Retinal pigment epithelial cell (primary cell): ENCODE results near the gene EMP2.
A peak's percentile ranks its signal among the peaks of the same experiment; 100 is the strongest.

Experiments
- DNase-seq: peaks from one replicate; pipeline ENCODE4 v3.0.0-alpha.2; 2010; ENCODE audit warnings: low read depth
- H3K4me3 ChIP-seq: 2 replicates; pipeline ENCODE4 v1.5.1; 2011; ENCODE audit warnings: mild to moderate bottlenecking, low read length, control low read depth, moderate library complexity
- TF ChIP-seq, protein P1 (sequence below): conservative IDR thresholded peaks from 2 replicates; pipeline ENCODE4 v1.5.1; 2011; ENCODE audit warnings: low read depth, low read length, control low read depth, inconsistent platforms

The EMP2 gene

DNA sequence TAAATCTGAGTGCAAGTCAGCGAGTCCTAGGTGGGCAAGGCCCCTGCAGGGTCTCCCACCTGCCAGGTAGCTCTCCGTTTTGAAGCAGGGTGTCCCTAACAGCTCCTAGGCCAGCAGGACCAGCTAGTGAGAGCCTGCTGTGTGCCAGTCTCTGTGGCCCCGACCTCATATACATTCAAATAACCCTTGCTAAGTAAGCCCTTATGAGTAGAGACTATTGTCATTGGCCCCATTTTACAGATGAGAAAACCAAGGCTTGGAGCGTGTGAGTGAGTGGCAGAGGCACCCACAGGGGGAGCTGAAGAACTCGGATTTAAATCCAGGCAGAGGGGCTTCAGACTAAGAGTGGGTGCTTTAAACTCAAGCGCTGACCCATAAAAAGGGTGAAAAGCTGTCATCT is 39.7 kb upstream of the EMP2 start:
- TF ChIP-seq, protein P1, sequence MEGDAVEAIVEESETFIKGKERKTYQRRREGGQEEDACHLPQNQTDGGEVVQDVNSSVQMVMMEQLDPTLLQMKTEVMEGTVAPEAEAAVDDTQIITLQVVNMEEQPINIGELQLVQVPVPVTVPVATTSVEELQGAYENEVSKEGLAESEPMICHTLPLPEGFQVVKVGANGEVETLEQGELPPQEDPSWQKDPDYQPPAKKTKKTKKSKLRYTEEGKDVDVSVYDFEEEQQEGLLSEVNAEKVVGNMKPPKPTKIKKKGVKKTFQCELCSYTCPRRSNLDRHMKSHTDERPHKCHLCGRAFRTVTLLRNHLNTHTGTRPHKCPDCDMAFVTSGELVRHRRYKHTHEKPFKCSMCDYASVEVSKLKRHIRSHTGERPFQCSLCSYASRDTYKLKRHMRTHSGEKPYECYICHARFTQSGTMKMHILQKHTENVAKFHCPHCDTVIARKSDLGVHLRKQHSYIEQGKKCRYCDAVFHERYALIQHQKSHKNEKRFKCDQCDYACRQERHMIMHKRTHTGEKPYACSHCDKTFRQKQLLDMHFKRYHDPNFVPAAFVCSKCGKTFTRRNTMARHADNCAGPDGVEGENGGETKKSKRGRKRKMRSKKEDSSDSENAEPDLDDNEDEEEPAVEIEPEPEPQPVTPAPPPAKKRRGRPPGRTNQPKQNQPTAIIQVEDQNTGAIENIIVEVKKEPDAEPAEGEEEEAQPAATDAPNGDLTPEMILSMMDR: no peak
- no peak for DNase-seq
- H3K4me3 ChIP-seq: no peak overlapping the region

DNA sequence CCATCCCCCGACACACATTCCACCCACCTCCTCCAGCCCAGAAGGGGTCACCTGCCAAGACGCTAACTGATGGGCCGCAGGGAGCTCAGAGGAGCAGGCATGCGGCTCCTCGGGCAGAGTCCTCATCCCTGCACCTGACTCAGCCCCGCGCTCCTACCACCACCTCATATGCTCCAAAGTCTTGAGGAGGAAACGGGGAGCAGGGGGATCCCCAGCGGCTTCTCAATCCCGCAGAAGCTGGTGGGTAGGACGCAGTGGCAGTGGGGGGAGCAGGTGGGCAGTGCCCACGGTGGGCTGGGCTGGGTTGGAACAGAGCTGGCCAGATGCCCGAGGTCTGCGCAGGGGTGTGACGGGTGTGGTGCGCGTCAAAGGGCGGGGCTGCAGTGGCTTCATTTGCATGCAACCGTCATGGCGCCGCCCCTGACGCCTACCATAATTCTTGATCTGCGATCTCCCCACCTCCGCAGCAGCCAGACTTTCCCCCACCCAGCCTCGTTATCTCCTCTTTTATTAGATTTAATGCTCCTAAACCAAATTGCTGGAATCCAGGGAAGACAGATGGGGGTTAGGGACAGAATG is 39.0 kb upstream of the EMP2 start:
- TF ChIP-seq, protein P1: no peak
- no peak for DNase-seq
- H3K4me3 ChIP-seq: no peak overlapping the region

DNA sequence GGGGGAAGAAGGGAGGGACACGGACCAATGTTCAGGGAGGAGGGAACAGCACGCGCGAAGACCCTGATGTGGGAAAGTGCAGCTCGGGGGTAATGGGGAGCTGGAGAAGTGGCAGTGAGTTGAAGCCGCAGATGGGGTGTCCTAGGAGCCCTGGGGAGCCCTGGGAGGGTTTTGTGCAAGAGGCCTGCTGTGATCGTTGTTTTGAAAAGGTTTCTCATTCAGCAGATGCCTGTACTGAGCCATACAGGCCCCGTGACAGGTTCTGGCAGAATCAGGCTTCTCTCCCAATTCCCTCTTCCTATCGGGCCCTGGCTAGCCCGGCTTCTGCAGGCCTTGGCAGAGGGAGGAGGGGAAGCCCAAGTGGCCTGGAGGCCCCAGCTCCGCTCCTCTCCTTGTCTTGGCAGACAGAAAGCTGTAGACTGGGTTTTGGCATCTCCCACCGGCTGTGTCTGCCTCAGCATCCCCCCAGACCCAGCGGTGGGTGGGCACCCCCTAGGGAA is 38.4 kb upstream of the EMP2 start:
- DNase-seq: no peak
- H3K4me3 ChIP-seq: no peak overlapping the region
- TF ChIP-seq, protein P1: no peak

DNA sequence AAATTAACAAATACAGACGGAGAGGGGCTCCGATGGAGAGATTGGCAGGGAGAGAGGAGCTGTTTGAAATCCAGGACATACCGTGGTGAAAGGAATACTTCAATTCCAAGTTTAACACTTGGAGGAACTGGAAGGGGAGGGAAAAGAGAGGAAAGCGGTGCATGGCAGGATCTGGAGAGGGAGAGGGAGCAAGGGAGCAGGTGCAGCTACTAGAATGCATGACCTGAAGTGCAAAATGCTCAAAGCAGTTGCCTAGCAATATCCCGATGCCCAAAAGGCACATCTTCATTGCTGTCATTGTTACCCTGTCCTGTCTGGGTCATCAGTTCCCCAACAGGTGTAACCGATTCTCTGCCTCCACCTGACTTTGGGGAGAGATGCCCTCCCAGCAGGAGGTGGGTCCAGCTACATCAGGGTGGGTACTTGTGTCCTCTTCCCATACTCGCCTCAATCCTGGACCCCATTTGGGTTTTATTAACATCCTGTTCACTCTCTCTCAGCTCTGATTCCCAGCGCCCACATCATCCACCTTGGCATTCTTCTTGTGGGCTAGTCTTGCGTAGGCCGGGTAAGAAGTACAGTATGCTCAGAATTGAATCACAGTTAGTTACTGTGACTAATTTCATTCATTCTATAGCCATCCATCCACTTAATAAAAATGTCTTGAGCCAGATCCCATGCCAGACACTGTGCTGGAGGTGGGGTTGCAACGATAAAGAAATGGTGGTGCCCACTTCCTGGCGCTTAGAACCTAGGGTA is 37.4 kb upstream of the EMP2 start:
- DNase-seq: no peak
- TF ChIP-seq, protein P1: no peak
- no peak overlapping the region for H3K4me3 ChIP-seq

DNA sequence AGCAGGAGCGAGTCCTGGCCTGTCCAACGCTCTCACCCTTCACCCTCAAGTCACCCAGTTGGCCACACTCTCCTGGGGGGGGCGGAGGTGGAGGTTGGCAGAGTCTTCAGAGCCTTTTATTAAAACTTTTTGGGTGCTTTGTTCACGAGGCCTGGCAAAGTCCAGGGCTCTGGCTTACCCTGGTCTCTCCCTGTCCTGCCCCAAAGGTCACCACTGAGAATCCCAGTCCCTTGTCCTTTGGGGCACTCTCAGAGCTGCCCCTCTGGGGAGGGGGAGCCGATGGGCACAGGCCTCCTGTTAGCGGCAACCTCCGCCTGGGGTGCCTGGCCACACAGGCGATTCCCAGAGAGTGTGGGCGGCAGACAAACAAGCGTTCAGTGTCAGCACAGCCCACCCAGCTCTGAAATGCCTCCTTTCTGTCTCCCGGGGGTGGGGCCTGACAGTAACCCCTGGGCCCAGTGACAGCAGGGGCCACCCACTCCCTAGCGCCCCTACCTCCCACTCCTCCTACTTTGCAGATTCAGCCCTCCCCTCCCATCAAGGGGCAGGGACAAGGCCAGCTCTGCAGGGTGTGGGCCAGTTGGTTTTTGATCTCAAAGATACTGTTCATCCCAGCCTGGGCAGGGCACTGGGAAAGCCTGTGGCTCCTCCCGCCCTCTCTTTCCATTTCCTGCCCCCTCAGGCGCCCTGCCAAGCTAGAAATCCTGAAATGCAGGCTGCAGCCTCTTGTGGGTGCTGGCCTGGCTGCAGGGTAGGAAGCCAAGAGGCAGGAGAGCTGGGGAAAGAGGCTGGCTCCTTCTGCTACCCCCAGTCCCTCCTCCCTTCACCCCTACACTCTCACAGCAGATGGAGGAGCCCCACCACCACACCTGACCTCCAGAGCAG is 36.6 kb upstream of the EMP2 start:
- no peak overlapping the region for H3K4me3 ChIP-seq
- TF ChIP-seq, protein P1: peak; percentile 24
- no peak for DNase-seq

DNA sequence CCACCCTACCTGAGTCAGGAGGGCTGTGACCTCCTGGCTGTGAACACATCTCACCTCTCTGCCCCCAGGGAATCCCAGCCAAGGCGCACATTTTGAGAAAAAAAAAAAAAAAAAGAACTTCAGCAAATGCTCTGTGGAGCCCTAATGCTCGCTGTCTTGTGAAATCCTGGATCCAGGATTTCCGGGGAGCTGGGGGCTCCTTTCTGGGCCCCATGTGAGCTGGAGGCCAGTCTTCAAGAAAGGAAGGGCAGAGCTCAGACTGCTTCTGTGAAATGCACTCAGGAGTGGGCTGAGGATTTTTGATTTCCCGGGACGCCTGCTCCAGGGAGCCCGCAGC is 36.0 kb upstream of the EMP2 start:
- TF ChIP-seq, protein P1: no peak
- no peak for DNase-seq
- H3K4me3 ChIP-seq: no peak overlapping the region
